GM19397 (cell line): Measurements from ENCODE around the gene CCDC88C.

Experiments
- ATAC-seq: cut with Tn5 transposase; IDR thresholded peaks from one replicate; pipeline ENCODE4 v1.9.1; 2021; ENCODE audit warnings: mild to moderate bottlenecking, moderate library complexity; ENCODE audit not compliant: unreplicated experiment

Gene CCDC88C

GRCh38 chr14:91295851-91296796 is 121.5 kb downstream of the CCDC88C start:
- ATAC-seq, result no peak

- no peak for ATAC-seq
Measured at GRCh38 chr14:91295276-91295845, 122.3 kb downstream of the CCDC88C start.

- no peak for ATAC-seq
Measured at GRCh38 chr14:91294153-91294552, 123.5 kb downstream of the CCDC88C start.

GRCh38 chr14:91293281-91293680 is 124.3 kb downstream of the CCDC88C start:
- ATAC-seq, result no peak

- no peak for ATAC-seq
Measured at GRCh38 chr14:91292491-91292890, 125.1 kb downstream of the CCDC88C start.

GRCh38 chr14:91291786-91292405 is 125.7 kb downstream of the CCDC88C start:
- no peak for ATAC-seq

GRCh38 chr14:91290986-91291385 is 126.6 kb downstream of the CCDC88C start:
- no peak for ATAC-seq

GRCh38 chr14:91289464-91289863 is 128.2 kb downstream of the CCDC88C start:
- ATAC-seq, result no peak

GRCh38 chr14:91288876-91289275 is 128.7 kb downstream of the CCDC88C start:
- ATAC-seq, result no peak

- no peak for ATAC-seq
Measured at GRCh38 chr14:91286530-91286937, 131.1 kb downstream of the CCDC88C start.

- no peak for ATAC-seq
Measured at GRCh38 chr14:91284791-91285548, 132.7 kb downstream of the CCDC88C start.

GRCh38 chr14:91284146-91284790 is 133.4 kb downstream of the CCDC88C start:
- no peak for ATAC-seq

- no peak for ATAC-seq
Measured at GRCh38 chr14:91283666-91284065, 134.0 kb downstream of the CCDC88C start.

GRCh38 chr14:91282954-91283645 is 134.5 kb downstream of the CCDC88C start:
- ATAC-seq, result no peak

- no peak for ATAC-seq
Measured at GRCh38 chr14:91281346-91281745, 136.3 kb downstream of the CCDC88C start.

- no peak for ATAC-seq
Measured at GRCh38 chr14:91280129-91280528, 137.5 kb downstream of the CCDC88C start.

- ATAC-seq, result no peak
Measured at GRCh38 chr14:91279354-91279753, 138.3 kb downstream of the CCDC88C start.

- no peak for ATAC-seq
Measured at GRCh38 chr14:91278383-91278715, 139.3 kb downstream of the CCDC88C start.

GRCh38 chr14:91277546-91278382 is 139.9 kb downstream of the CCDC88C start:
- no peak for ATAC-seq
